B cell (primary cell): ENCODE data around the gene DAD1. TPM values are rescaled to one million over a fixed set of nuclear protein-coding genes. Genes with fewer than 3 reads are reported as not detected.

Experiments
- ATAC-seq: fragments of 200-7000 bp; cut with Tn5 transposase; one replicate; pipeline ENCODE4 v1.10.0; 2021; ENCODE audit warnings: low read depth, mild to moderate bottlenecking, moderate number of reproducible peaks, moderate library complexity
- CTCF ChIA-PET: fragments of 350-600 bp; sonication (Branson Sonifier 250); formaldehyde crosslinking; loops from one replicate; lab custom pipeline; 2021; ENCODE audit warnings: antibody characterized with exemption, inconsistent platforms; lab: Charles Lee
- POLR2A ChIA-PET: fragments of 350-600 bp; sonication (Branson Sonifier 250); formaldehyde crosslinking; loops from one replicate; lab custom pipeline; 2021; ENCODE audit warnings: antibody characterized with exemption; lab: Charles Lee
- DNase-seq: peaks from one replicate; pipeline ENCODE4 v3.0.0; 2013
- H2AFZ ChIP-seq: 2 replicates; pipeline ENCODE4 v1.6.1; 2012; ENCODE audit warnings: mild to moderate bottlenecking, low read depth, low read length; ENCODE audit not compliant: insufficient read depth, poor library complexity, severe bottlenecking
- H3K27ac ChIP-seq, 2 donors: 1 replicate in 1 of 2; 2 replicates in 1 of 2; pipeline ENCODE4 v1.5.1; 2012 to 2013; ENCODE audit warnings: low read length in 2 of 2, mild to moderate bottlenecking in 2 of 2, moderate library complexity in 1 of 2
- H3K27me3 ChIP-seq, 4 experiments: fragments of 200-600 bp in 1 of 4; sonication (generic) in 1 of 4; replicated peaks in 1 of 4; 1 replicate in 2 of 4; 2 replicates in 2 of 4; pipeline versions ENCODE4 v1.6.1 to v1.7.0; 2013 to 2016; ENCODE audit warnings: low read length in 3 of 4, mild to moderate bottlenecking in 2 of 4, mixed read lengths in 1 of 4, moderate library complexity in 1 of 4; ENCODE audit not compliant: insufficient read depth in 4 of 4, control insufficient read depth in 3 of 4; ENCODE audit errors: control extremely low read depth in 1 of 4
- H3K36me3 ChIP-seq, 2 experiments: replicated peaks in 1 of 2; 1 replicate in 1 of 2; 2 replicates in 1 of 2; pipeline versions ENCODE4 v1.6.1 to v1.7.1; 2013; ENCODE audit warnings: low read length in 1 of 2; ENCODE audit not compliant: insufficient read depth in 2 of 2, control insufficient read depth in 1 of 2; ENCODE audit errors: control extremely low read depth in 1 of 2, extremely low read depth in 1 of 2
- H3K4me1 ChIP-seq, 2 donors: fragments of 200-600 bp in 1 of 2; sonication (generic) in 1 of 2; 1 replicate in 1 of 2; 2 replicates in 1 of 2; pipeline versions ENCODE4 v1.5.1 to v1.6.1; 2013 to 2017; ENCODE audit warnings: low read length in 2 of 2; ENCODE audit not compliant: control insufficient read depth in 2 of 2, insufficient read depth in 2 of 2
- H3K4me2 ChIP-seq: replicated peaks from 2 replicates; pipeline ENCODE3; 2012; ENCODE audit warnings: mild to moderate bottlenecking, low read depth, low read length; ENCODE audit not compliant: poor library complexity, severe bottlenecking
- H3K4me3 ChIP-seq, 5 experiments: fragments of 200-600 bp in 1 of 5; sonication (generic) in 1 of 5; 1 replicate in 3 of 5; 2 replicates in 2 of 5; pipeline versions ENCODE4 v1.5.1 to v1.7.0; 2011 to 2016; ENCODE audit warnings: low read length in 4 of 5, mild to moderate bottlenecking in 4 of 5, low read depth in 2 of 5, control low read depth in 1 of 5, moderate library complexity in 1 of 5; ENCODE audit not compliant: insufficient read depth in 1 of 5; ENCODE audit errors: control extremely low read depth in 1 of 5, extremely low read depth in 1 of 5
- H3K79me2 ChIP-seq: fragments of 200-600 bp; sonication (generic); one replicate; pipeline ENCODE4 v1.6.0; 2016; ENCODE audit warnings: low read length; ENCODE audit not compliant: control insufficient read depth, insufficient read depth
- H3K9ac ChIP-seq: fragments of 200-600 bp; sonication (generic); 2 replicates; pipeline ENCODE4 v1.6.1; 2017; ENCODE audit warnings: mild to moderate bottlenecking, low read length, moderate library complexity
- H3K9me3 ChIP-seq, 3 donors: one replicate each; pipeline versions ENCODE4 v1.6.1 to v1.7.1; 2013; ENCODE audit warnings: low read length in 2 of 3; ENCODE audit not compliant: control insufficient read depth in 2 of 3, insufficient read depth in 1 of 3; ENCODE audit errors: control extremely low read depth in 1 of 3
- H4K20me1 ChIP-seq: 2 replicates; pipeline ENCODE4 v1.6.0; 2012; ENCODE audit warnings: mild to moderate bottlenecking, low read length; ENCODE audit not compliant: insufficient read depth, control insufficient read depth, poor library complexity, severe bottlenecking
- H3K27ac Mint-ChIP-seq: one replicate; pipeline ENCODE4 v1.8.0; 2021; ENCODE audit warnings: mixed read lengths
- H3K27me3 Mint-ChIP-seq: one replicate; pipeline ENCODE4 v1.8.0; 2021; ENCODE audit warnings: mixed read lengths
- H3K4me1 Mint-ChIP-seq: one replicate; pipeline ENCODE4 v1.8.0; 2021; ENCODE audit warnings: mixed read lengths
- H3K4me3 Mint-ChIP-seq: one replicate; pipeline ENCODE4 v1.8.0; 2021; ENCODE audit warnings: mixed read lengths
- H3K9me3 Mint-ChIP-seq: one replicate; pipeline ENCODE4 v1.8.0; 2022; ENCODE audit warnings: mixed read lengths; ENCODE audit not compliant: insufficient read depth
- EZH2 ChIP-seq: IDR thresholded peaks from 2 replicates; pipeline ENCODE4 v1.6.1; 2012; ENCODE audit warnings: borderline replicate concordance, low read depth, mild to moderate bottlenecking, moderate library complexity, low read length; ENCODE audit not compliant: insufficient read depth, poor library complexity, severe bottlenecking
- WGBS: methylation state at CpG from one replicate; pipeline ENCODE4 v1.1.5; 2013; ENCODE audit warnings: missing lambda C conversion rate; ENCODE audit not compliant: insufficient coverage; 5-methylcytosine and 5-hydroxymethylcytosine counted together
- intact Hi-C: fragments of 100-400 bp; cut with micrococcal nuclease; formaldehyde crosslinking; loops from one replicate; pipeline ENCODE4 v1.10.0; 2022
- polyA plus RNA-seq: library from polyadenylated mRNA; depleted of rRNA; stranded (reverse); fragments of >200 nt; gene quantifications from 2 replicates; pipeline ENCODE4 v1.2.3, GENCODE V29; 2012
- total RNA-seq, 2 donors: library from RNA; stranded (reverse); fragments of 120-200 nt in 1 of 2; gene quantifications; 1 replicate in 1 of 2; 2 replicates in 1 of 2; pipeline versions ENCODE4 v1.2.3 to v1.2.4, GENCODE V29; 2013 to 2022
- TF ChIP-seq, protein P1 (sequence below): fragments of 200-600 bp; IDR thresholded peaks from one replicate; pipeline ENCODE4 v1.8.0; 2022; ENCODE audit warnings: antibody characterized with exemption, mild to moderate bottlenecking

The DAD1 gene
- total and polyA plus RNA-seq, 2 donors (not counting 1 experiment from before 2014, with no cell fraction given), result 77.4 to 114 TPM

DNA sequence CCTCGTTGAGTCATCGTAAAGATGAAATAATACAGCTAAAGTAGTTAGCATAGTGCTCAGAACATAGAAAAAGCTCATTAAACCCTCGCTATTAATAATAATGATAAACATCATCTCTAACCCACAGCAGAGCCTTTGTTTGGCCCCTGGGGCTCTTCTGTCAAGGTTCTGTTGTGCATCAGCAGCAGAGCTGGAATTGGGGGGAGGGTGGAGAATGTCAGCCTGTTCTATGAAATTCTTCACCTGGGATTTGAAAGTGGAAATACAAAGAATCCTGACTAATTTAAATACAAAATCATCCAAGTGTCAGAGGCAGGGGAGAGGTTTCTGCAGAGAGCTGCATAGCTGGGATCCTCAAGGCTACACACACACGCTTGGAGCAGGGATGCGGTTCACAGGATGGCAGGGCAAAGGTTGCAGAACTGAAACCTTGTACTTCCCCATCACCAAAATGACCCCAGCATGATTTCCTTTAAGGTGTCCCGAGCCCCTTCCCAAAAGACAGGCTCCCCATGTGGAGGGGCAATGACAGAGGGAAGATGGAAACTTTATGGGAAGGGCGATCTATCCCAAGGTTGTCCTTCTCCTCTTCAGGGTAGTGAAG, 71.8 kb downstream of the DAD1 start:
- no peaks in the 10 kb centered on the region for H3K27me3 Mint-ChIP-seq
- WGBS, result 40% methylated on average over 2 of the region's 7 CpGs
- H4K20me1 ChIP-seq, result no peaks in the 10 kb centered on the region
- no peak overlapping the region for H3K4me3 ChIP-seq
- peak overlapping the region; percentile 20 for H3K4me3 Mint-ChIP-seq
- H3K9ac ChIP-seq, result no peak overlapping the region
- peaks cover 4% of the 10 kb centered on the region for H3K79me2 ChIP-seq
- H3K27ac Mint-ChIP-seq, result peak overlapping the region; percentile 84
- no peak overlapping the region for H2AFZ ChIP-seq
- TF ChIP-seq, protein P1, sequence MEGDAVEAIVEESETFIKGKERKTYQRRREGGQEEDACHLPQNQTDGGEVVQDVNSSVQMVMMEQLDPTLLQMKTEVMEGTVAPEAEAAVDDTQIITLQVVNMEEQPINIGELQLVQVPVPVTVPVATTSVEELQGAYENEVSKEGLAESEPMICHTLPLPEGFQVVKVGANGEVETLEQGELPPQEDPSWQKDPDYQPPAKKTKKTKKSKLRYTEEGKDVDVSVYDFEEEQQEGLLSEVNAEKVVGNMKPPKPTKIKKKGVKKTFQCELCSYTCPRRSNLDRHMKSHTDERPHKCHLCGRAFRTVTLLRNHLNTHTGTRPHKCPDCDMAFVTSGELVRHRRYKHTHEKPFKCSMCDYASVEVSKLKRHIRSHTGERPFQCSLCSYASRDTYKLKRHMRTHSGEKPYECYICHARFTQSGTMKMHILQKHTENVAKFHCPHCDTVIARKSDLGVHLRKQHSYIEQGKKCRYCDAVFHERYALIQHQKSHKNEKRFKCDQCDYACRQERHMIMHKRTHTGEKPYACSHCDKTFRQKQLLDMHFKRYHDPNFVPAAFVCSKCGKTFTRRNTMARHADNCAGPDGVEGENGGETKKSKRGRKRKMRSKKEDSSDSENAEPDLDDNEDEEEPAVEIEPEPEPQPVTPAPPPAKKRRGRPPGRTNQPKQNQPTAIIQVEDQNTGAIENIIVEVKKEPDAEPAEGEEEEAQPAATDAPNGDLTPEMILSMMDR, result no peak
- TF ChIP-seq EZH2, result no peak
- intact Hi-C loops, result loop anchor here (2.0 kb wide), 1 partner anchor 14 kb away; no protein-coding TSS in a partner anchor
- peak overlapping the region in 1 of 2 donors; percentile 31 for H3K27ac ChIP-seq
- H3K4me1 ChIP-seq, result peaks cover 64 to 93% of the 10 kb centered on the region in 2 donors
- H3K36me3 ChIP-seq, result no peaks in the 10 kb centered on the region
- ATAC-seq (peak; percentile 58), DNase-seq (peak; percentile 49)
- H3K27me3 ChIP-seq, result no peaks in the 10 kb centered on the region
- POLR2A ChIA-PET, result interaction anchor here (0.6 to 2.5 kb wide), 5 partner anchors 12 to 39 kb away, joined by 3 to 12 read pairs (median 4); no protein-coding TSS in a partner anchor
- H3K4me1 Mint-ChIP-seq, result peaks cover 82% of the 10 kb centered on the region
- peak overlapping the region; percentile 43 for H3K4me2 ChIP-seq
- no peaks in the 10 kb centered on the region for H3K9me3 ChIP-seq
- H3K9me3 Mint-ChIP-seq, result no peaks in the 10 kb centered on the region
- CTCF ChIA-PET, result interaction anchor here (0.8 to 8.5 kb wide), 13 partner anchors 9 to 196 kb away, joined by 3 to 36 read pairs (median 4); no protein-coding TSS in a partner anchor

DNA sequence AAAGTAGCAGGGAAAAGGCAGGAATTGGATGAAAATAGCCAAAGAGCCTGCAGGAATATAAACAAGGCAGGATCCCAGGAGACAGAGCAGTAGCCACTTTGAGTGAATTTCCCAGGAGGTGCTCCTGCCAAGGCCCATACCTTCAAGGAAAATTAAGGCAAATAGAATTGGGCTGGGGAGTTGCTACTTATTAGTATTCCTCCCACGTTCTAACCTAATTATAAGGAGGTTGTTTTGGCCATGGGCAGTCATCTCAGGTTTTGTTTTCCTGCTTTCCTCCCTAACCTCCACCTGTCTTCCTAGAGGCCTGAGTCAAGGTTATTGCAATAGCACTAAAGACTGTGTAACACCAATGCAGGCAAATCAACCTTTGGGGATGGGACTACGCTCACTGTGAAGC, 73.1 kb downstream of the DAD1 start:
- peak overlapping the region; percentile 64 for H3K27ac Mint-ChIP-seq
- Histone ChIP-seq H3K9me3 (no peaks in the 10 kb centered on the region), H3K9ac (no peak overlapping the region), H4K20me1 (no peaks in the 10 kb centered on the region), H3K4me2 (no peak overlapping the region), H3K79me2 (peaks cover 4% of the 10 kb centered on the region), H3K27ac (no peak overlapping the region), H3K27me3 (no peaks in the 10 kb centered on the region), H3K4me1 (peaks cover 53 to 84% of the 10 kb centered on the region in 2 donors), H3K36me3 (no peaks in the 10 kb centered on the region), H2AFZ (no peak overlapping the region), H3K4me3 (no peak overlapping the region)
- H3K4me3 Mint-ChIP-seq, result no peak overlapping the region
- no peak for DNase-seq
- ChIA-PET CTCF (interaction anchor here (1.0 to 8.5 kb wide), 4 partner anchors 8 to 54 kb away, joined by 3 to 36 read pairs (median 16); no protein-coding TSS in a partner anchor), POLR2A (interaction anchor here (1.3 to 2.5 kb wide), 2 partner anchors 19 to 40 kb away, joined by 3 to 12 read pairs; no protein-coding TSS in a partner anchor)
- no peak for ATAC-seq
- H3K27me3 Mint-ChIP-seq, result no peaks in the 10 kb centered on the region
- TF ChIP-seq, protein P1, result no peak
- no peak for TF ChIP-seq EZH2
- H3K9me3 Mint-ChIP-seq, result no peaks in the 10 kb centered on the region
- peaks cover 82% of the 10 kb centered on the region for H3K4me1 Mint-ChIP-seq
- intact Hi-C loops, result loop anchor here (2.0 kb wide), 1 partner anchor 15 kb away; no protein-coding TSS in a partner anchor
- 83% methylated on average over 1 of the region's 2 CpGs for WGBS
